HL-60/S4 treated with retinoic acid at 250 ng/mL for 4 days and 3 days (cell line): ENCODE results near the gene ABI3BP.
"Not testable (repeated sequence)": the region's sequence is repeated elsewhere in the genome, so short reads cannot be mapped to it uniquely, and the experiment has no call there.

Source experiments
- in situ Hi-C: fragments of 300-500 bp; cut with MboI; formaldehyde crosslinking; loops from 2 replicates; pipeline ENCODE4 v1.7.0; 2022; ENCODE audit warnings: low sequenced_read_pairs

ABI3BP gene

GRCh38 chr3:100946096-100946495 is 47.1 kb downstream of the ABI3BP start:
- in situ Hi-C loops, result not testable (repeated sequence)

- in situ Hi-C loops, result no loop called here
These were observed 51.8 kb downstream of the ABI3BP start for GRCh38 chr3:100941451-100941850.

GRCh38 chr3:100941041-100941440 is 52.2 kb downstream of the ABI3BP start:
- in situ Hi-C loops, result no loop called here

- in situ Hi-C loops, result no loop called here
These were observed 56.3 kb downstream of the ABI3BP start for GRCh38 chr3:100936931-100937330.

GRCh38 chr3:100932491-100932890 is 60.7 kb downstream of the ABI3BP start:
- in situ Hi-C loops, result no loop called here

- in situ Hi-C loops, result no loop called here
These were observed 64.4 kb downstream of the ABI3BP start for GRCh38 chr3:100928638-100929428.

- in situ Hi-C loops, result no loop called here
These were observed 65.4 kb downstream of the ABI3BP start for GRCh38 chr3:100927775-100928174.

- in situ Hi-C loops, result no loop called here
These were observed 77.3 kb downstream of the ABI3BP start for GRCh38 chr3:100915706-100916495.

- in situ Hi-C loops, result no loop called here
These were observed 79.2 kb downstream of the ABI3BP start for GRCh38 chr3:100913870-100914648.

- in situ Hi-C loops, result no loop called here
These were observed 80.2 kb downstream of the ABI3BP start for GRCh38 chr3:100912976-100913545.

- in situ Hi-C loops, result no loop called here
These were observed 80.7 kb downstream of the ABI3BP start for GRCh38 chr3:100912571-100912970.

- in situ Hi-C loops, result no loop called here
These were observed 81.3 kb downstream of the ABI3BP start for GRCh38 chr3:100911956-100912355.

- in situ Hi-C loops, result no loop called here
These were observed 82.2 kb downstream of the ABI3BP start for GRCh38 chr3:100910986-100911385.

- in situ Hi-C loops, result no loop called here
These were observed 90.6 kb downstream of the ABI3BP start for GRCh38 chr3:100902572-100902971.

- in situ Hi-C loops, result no loop called here
These were observed 92.4 kb downstream of the ABI3BP start for GRCh38 chr3:100900671-100901335.

GRCh38 chr3:100899440-100900091 is 93.7 kb downstream of the ABI3BP start:
- in situ Hi-C loops, result no loop called here

GRCh38 chr3:100898681-100899080 is 94.5 kb downstream of the ABI3BP start:
- in situ Hi-C loops, result no loop called here

GRCh38 chr3:100896994-100897393 is 96.2 kb downstream of the ABI3BP start:
- in situ Hi-C loops, result no loop called here

GRCh38 chr3:100893590-100893989 is 99.6 kb downstream of the ABI3BP start:
- in situ Hi-C loops, result no loop called here

- in situ Hi-C loops, result no loop called here
These were observed 100.1 kb downstream of the ABI3BP start for GRCh38 chr3:100893108-100893507.
